HepG2 (cell line): ENCODE results near the gene LTB4R. TPM values are rescaled to one million over a fixed set of nuclear protein-coding genes. Genes with fewer than 3 reads are reported as not detected.
A peak's percentile ranks its signal among the peaks of the same experiment; 100 is the strongest.

Experiments
- ATAC-seq: fragments of 200-7000 bp; cut with Tn5 transposase; 3 replicates; pipeline ENCODE4 v1.9.1; 2020; ENCODE audit warnings: mild to moderate bottlenecking, moderate library complexity
- BruUV-seq: library from RNA; stranded (reverse); fragments of 400-500 nt; replicated peaks from 2 replicates; lab custom pipeline; 2021; lab: Mats Ljungman, UMichigan
- CTCF ChIA-PET: fragments of 300-600 bp; formaldehyde crosslinking; extraction: SDS; loops from one replicate; lab custom pipeline; 2021; ENCODE audit warnings: low total read pairs, inconsistent platforms, low intra/inter-chr PET ratio; lab: Yijun Ruan, JAX
- POLR2A ChIA-PET: fragments of 350-600 bp; sonication (Branson Sonifier 250); formaldehyde crosslinking; loops from one replicate; lab custom pipeline; 2020; ENCODE audit warnings: antibody characterized with exemption, inconsistent platforms; lab: Yijun Ruan, JAX
- DNase-seq: peaks from one replicate; pipeline ENCODE4 v3.0.0-alpha.2; 2015; ENCODE audit warnings: low spot score
- FAIRE-seq: peaks from 3 replicates; lab custom pipeline; 2011; peaks lifted over from hg19 to GRCh38; lab: Jason Lieb, UNC
- H2AFZ ChIP-seq: one replicate; pipeline ENCODE4 v1.6.1; 2011; ENCODE audit warnings: low read length, inconsistent platforms
- H3K27ac ChIP-seq: fragments of 300-600 bp; 3 replicates; pipeline ENCODE4 v1.8.0; 2011; ENCODE audit warnings: mixed run types, mild to moderate bottlenecking, mixed read lengths, low read length, inconsistent platforms; ENCODE audit not compliant: insufficient read depth; ENCODE audit errors: extremely low read length
- H3K27me3 ChIP-seq, 2 experiments: fragments of 200-600 bp in 1 of 2; 2 replicates in 1 of 2; 3 replicates in 1 of 2; pipeline versions ENCODE4 v1.6.0 to v1.8.0; 2011; ENCODE audit warnings: low read length in 2 of 2, mild to moderate bottlenecking in 2 of 2, moderate library complexity in 2 of 2, inconsistent platforms in 1 of 2; ENCODE audit not compliant: insufficient read depth in 2 of 2, control insufficient read depth in 1 of 2
- H3K36me3 ChIP-seq, 2 experiments: fragments of 200-600 bp in 1 of 2; replicated peaks in 1 of 2; 2 replicates in 1 of 2; 3 replicates in 1 of 2; pipeline versions ENCODE4 v1.5.1 to v1.8.0; 2011; ENCODE audit warnings: low read length in 2 of 2, inconsistent platforms in 1 of 2; ENCODE audit not compliant: insufficient read depth in 2 of 2, control insufficient read depth in 1 of 2
- H3K4me1 ChIP-seq: 2 replicates; pipeline ENCODE4 v1.5.1; 2012; ENCODE audit warnings: low read length, inconsistent platforms; ENCODE audit not compliant: insufficient read depth
- H3K4me2 ChIP-seq: 2 replicates; pipeline ENCODE4 v1.6.0; 2011; ENCODE audit warnings: low read depth, low read length, inconsistent platforms
- H3K4me3 ChIP-seq, 3 experiments: fragments of 200-600 bp in 1 of 3; sonication (generic), shearing (Covaris generic) in 1 of 3; replicated peaks in 1 of 3; 2 replicates each; pipeline ENCODE4 v1.5.1; 2011 to 2016; ENCODE audit warnings: low read length in 3 of 3, inconsistent platforms in 2 of 3, low read depth in 2 of 3, mild to moderate bottlenecking in 2 of 3, control low read depth in 1 of 3, mixed read lengths in 1 of 3; ENCODE audit not compliant: insufficient read depth in 1 of 3
- H3K79me2 ChIP-seq: one replicate; pipeline ENCODE4 v1.6.1; 2011; ENCODE audit warnings: low read length, inconsistent platforms; ENCODE audit not compliant: insufficient read depth
- H3K9ac ChIP-seq: 2 replicates; pipeline ENCODE4 v1.6.0; 2011; ENCODE audit warnings: mild to moderate bottlenecking, low read depth, low read length, inconsistent platforms; ENCODE audit not compliant: insufficient read depth
- H3K9me3 ChIP-seq: 2 replicates; pipeline ENCODE4 v1.5.1; 2012; ENCODE audit warnings: mild to moderate bottlenecking, low read length
- H4K20me1 ChIP-seq: 2 replicates; pipeline ENCODE4 v1.6.0; 2011; ENCODE audit warnings: inconsistent platforms, mild to moderate bottlenecking, low read length, moderate library complexity; ENCODE audit not compliant: insufficient read depth
- CTCF ChIP-seq: sonication (generic); formaldehyde crosslinking; IDR thresholded peaks from 2 replicates; pipeline ENCODE4 v1.5.0; 2020; ENCODE audit warnings: mild to moderate bottlenecking, missing genetic modification reagents, moderate library complexity
- FOXM1 ChIP-seq: sonication (generic); formaldehyde crosslinking; IDR thresholded peaks from 2 replicates; pipeline ENCODE4 v1.5.0; 2020; ENCODE audit warnings: missing genetic modification reagents
- HNF1A ChIP-seq, 2 experiments: sonication (generic) in 1 of 2; formaldehyde crosslinking in 1 of 2; IDR thresholded peaks; 2 replicates each; pipeline versions ENCODE4 v1.4.0 to v1.6.1; 2016 to 2020; ENCODE audit warnings: borderline replicate concordance in 1 of 2, low read depth in 1 of 2, mild to moderate bottlenecking in 1 of 2, missing genetic modification reagents in 1 of 2
- PRDM15 ChIP-seq: sonication (generic); formaldehyde crosslinking; IDR thresholded peaks from 2 replicates; pipeline ENCODE4 v1.4.0; 2020; ENCODE audit warnings: missing genetic modification reagents
- RAD21 ChIP-seq: fragments of 450-650 bp; formaldehyde crosslinking; IDR thresholded peaks from 2 replicates; pipeline ENCODE4 v1.5.0; 2020; ENCODE audit warnings: mild to moderate bottlenecking
- STAG1 ChIP-seq: sonication (generic); formaldehyde crosslinking; IDR thresholded peaks from 2 replicates; pipeline ENCODE4 v1.4.0; 2020; ENCODE audit warnings: missing genetic modification reagents
- ZHX1 ChIP-seq: sonication (generic); formaldehyde crosslinking; IDR thresholded peaks from 2 replicates; pipeline ENCODE4 v1.8.1; 2022; ENCODE audit warnings: low read depth, mild to moderate bottlenecking, missing genetic modification reagents
- WGBS: methylation state at CpG from one replicate; pipeline ENCODE4 v1.1.6; 2017; ENCODE audit warnings: low lambda C conversion rate; 5-methylcytosine and 5-hydroxymethylcytosine counted together
- in situ Hi-C: cut with HindIII; loops from 2 replicates; pipeline ENCODE4 v1.10.0; 2017; ENCODE audit warnings: low pct_unique_long_range_greater_than_20kb; ENCODE audit not compliant: extremely low pct_ligation_motif_present
- intact Hi-C: fragments of 100-400 bp; cut with micrococcal nuclease; formaldehyde crosslinking; loops from one replicate; pipeline ENCODE4 v1.10.0; 2022; ENCODE audit not compliant: unreplicated experiment
- polyA plus RNA-seq, 8 experiments: library from polyadenylated mRNA; depleted of rRNA in 3 of 8; stranded (reverse) in 7 of 8; unstranded in 1 of 8; fragments of >200 nt; fragmentation: Illumina TruSeq in 4 of 8; extraction: Trizol in 4 of 8; gene quantifications; 2 replicates each; pipeline versions ENCODE4 v1.2.1 to v1.2.3, GENCODE V29; 2011 to 2016; ENCODE audit warnings: low read depth in 4 of 8, missing spikeins in 1 of 8, mixed read lengths in 1 of 8; ENCODE audit not compliant: insufficient read depth in 1 of 8
- total RNA-seq, 5 experiments: library from RNA; depleted of rRNA; stranded (reverse); fragments of >200 nt; fragmentation: Illumina TruSeq; extraction: Trizol; gene quantifications; 2 replicates each; pipeline ENCODE4 v1.2.3, GENCODE V29; 2016; ENCODE audit warnings: low read depth in 1 of 5

LTB4R gene
- total and polyA plus RNA-seq, 2 of the 13 experiments (the other 11 are each of a cell fraction or from before 2014, with no cell fraction given), result 3.2 to 8.2 TPM

GRCh38 chr14:24351517-24351916, 40.2 kb downstream of the LTB4R start:
- H3K79me2 ChIP-seq, result no peaks in the 10 kb centered on the region
- no peaks in the 10 kb centered on the region for H4K20me1 ChIP-seq
- WGBS, result 6% methylated on average over 4 of the region's 4 CpGs
- H3K4me3 ChIP-seq, result no peak overlapping the region
- H3K36me3 ChIP-seq, result no peaks in the 10 kb centered on the region
- CTCF ChIA-PET, result no interaction called here
- no peak overlapping the region for H2AFZ ChIP-seq
- intact Hi-C loops, result no loop called here
- no peaks in the 10 kb centered on the region for H3K9me3 ChIP-seq
- FAIRE-seq (no peak), DNase-seq (no peak), ATAC-seq (peak; percentile 68)
- no peak overlapping the region for H3K9ac ChIP-seq
- no TSS peak for BruUV-seq
- in situ Hi-C loops, result no loop called here
- POLR2A ChIA-PET, result interaction anchor here (1.0 to 2.3 kb wide), 4 partner anchors 18 to 91 kb away, joined by 3 to 10 read pairs (median 4); partner anchors contain the start of genes CBLN3 and KHNYN
- H3K4me1 ChIP-seq, result peaks cover 10% of the 10 kb centered on the region
- H3K27ac ChIP-seq, result no peak overlapping the region
- no peak overlapping the region for H3K4me2 ChIP-seq
- H3K27me3 ChIP-seq, result peaks cover 4 to 14% of the 10 kb centered on the region in 2 experiments; a peak in 2 of 5 replicates
- no peak for TF ChIP-seq HNF1A (IDR thresholded peaks at IDR 0.05; ENCODE audit: low read depth)
- no peak for TF ChIP-seq HNF1A (CRISPR knock-in tag; IDR thresholded peaks at IDR 0.05; ENCODE audit: borderline replicate concordance)
- peak; percentile 94 for TF ChIP-seq PRDM15 (CRISPR knock-in tag)
- peak; percentile 8; the same call in 1 of the 2 replicates for TF ChIP-seq STAG1 (CRISPR knock-in tag)
- 0 out of 2 replicates have a peak, but pooled peaks have one; percentile 15 for TF ChIP-seq RAD21 (CRISPR knock-in tag)
- 0 out of 2 replicates have a peak, but pooled peaks have one; percentile 35 for TF ChIP-seq FOXM1 (CRISPR knock-in tag)
- TF ChIP-seq CTCF (CRISPR knock-in tag), result peak; percentile 25; the same call in 1 of the 2 replicates
- TF ChIP-seq ZHX1 (CRISPR knock-in tag), result no peak
